22Rv1 (cell line): Measurements from ENCODE around the gene SLC35F5.
A peak's percentile ranks its signal among the peaks of the same experiment; 100 is the strongest.

Experiments
- H3K27ac ChIP-seq: fragments of 450-650 bp; 2 replicates; pipeline ENCODE4 v1.5.1; 2017
- ZFX ChIP-seq: fragments of 450-650 bp; IDR thresholded peaks from 2 replicates; pipeline ENCODE4 v1.6.1; 2017; ENCODE audit warnings: antibody characterized with exemption, borderline replicate concordance
- TF ChIP-seq, protein P1 (sequence below): fragments of 450-650 bp; IDR thresholded peaks from 2 replicates; pipeline ENCODE4 v1.5.1; 2017; ENCODE audit warnings: mild to moderate bottlenecking

Gene SLC35F5

DNA sequence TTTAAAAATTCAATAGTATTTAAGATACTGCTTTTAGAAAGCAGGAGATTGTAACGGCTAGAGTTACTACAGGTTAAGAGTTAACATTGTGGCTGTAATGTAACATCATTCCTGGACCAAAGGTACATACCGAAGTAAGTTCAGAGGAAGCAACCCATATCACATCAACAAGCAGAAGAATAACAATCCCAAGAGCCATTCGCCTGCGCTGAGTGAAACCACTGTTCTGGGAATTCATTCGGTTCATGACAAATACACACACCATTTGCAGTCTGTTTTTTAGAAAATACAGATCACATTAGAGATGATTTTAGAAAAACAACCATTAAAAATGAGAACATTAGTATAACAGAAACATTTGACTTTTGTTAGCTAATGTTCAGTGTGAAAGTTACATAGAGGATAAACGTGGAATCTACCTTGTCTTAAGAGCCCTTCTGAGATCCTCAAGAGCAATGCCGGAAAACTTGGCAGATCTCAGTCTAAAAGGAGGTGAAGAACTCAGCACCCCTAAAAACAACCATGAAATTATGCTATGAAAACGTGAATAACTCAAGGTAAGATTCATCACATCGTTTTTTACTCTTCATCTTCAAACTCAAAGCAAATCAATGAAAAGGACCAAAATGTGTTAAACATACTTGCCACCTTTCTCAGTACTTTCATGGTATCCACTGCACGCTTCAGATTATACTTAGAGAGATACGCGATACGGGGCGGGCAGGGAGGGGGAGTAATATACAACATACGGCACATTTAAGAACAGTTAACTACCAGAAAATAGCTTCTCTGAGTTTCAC, 1.2 kb downstream of the SLC35F5 start:
- peak overlapping the region; percentile 93 for H3K27ac ChIP-seq
- no peak for TF ChIP-seq ZFX
- TF ChIP-seq, protein P1, sequence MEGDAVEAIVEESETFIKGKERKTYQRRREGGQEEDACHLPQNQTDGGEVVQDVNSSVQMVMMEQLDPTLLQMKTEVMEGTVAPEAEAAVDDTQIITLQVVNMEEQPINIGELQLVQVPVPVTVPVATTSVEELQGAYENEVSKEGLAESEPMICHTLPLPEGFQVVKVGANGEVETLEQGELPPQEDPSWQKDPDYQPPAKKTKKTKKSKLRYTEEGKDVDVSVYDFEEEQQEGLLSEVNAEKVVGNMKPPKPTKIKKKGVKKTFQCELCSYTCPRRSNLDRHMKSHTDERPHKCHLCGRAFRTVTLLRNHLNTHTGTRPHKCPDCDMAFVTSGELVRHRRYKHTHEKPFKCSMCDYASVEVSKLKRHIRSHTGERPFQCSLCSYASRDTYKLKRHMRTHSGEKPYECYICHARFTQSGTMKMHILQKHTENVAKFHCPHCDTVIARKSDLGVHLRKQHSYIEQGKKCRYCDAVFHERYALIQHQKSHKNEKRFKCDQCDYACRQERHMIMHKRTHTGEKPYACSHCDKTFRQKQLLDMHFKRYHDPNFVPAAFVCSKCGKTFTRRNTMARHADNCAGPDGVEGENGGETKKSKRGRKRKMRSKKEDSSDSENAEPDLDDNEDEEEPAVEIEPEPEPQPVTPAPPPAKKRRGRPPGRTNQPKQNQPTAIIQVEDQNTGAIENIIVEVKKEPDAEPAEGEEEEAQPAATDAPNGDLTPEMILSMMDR: no peak

DNA sequence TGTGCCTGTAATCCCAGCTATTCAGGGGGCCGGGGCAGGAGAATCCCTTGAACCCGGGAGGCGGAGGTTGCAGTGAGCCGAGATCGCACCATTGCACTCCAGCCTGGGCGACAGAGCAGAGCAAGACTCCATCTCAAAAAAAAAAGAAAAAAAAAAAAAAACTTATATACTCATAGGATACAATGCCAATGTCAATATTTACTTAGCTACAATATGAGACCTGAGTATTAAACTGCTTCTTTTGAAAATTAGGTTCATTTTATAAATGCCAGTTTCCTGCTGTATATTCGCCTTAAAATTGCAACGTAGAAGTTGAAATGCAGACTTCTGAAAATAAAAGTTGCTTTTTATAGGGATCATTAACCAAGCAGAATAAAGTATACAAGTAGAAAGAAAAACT, 2.3 kb downstream of the SLC35F5 start:
- no peak overlapping the region for H3K27ac ChIP-seq
- TF ChIP-seq, protein P1: no peak

DNA sequence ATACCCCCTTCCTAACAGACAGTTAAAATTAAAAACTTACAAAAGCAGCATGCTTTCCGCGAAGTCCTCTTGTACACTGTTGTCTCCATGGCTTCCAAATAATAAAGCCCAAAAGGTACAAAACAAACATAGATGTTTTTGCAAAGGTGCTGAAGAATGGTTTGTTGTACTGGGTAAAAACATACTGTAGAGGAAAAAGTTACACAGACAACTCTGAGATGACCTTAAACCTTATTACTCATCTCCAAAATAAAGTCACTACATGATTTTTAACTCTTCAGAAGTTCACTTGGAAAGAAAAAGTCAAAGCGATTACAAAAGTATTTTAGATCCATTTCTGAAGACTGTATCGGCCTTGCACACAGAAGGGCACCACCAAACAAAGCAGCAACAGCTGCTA, 6.1 kb downstream of the SLC35F5 start:
- no peak for TF ChIP-seq ZFX
- TF ChIP-seq, protein P1: no peak
- H3K27ac ChIP-seq: no peak overlapping the region

DNA sequence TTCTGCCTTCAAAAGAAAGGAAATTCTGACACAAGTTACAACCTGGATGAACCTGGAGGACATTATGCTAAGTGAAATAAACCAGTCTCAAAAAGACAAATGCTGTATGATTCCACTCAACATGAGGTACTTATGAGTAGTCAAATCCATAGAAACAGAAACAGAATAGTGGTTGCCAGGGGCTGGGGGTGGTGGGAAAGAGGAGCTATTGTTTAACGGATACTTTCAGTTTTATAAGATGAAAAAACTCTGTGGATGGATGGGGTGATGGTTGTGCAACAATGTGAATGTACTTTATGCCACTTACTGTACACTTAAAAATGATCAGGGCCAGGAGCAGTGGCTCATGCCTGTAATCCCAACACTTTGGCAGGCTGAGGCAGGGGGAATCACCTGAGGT, 15.4 kb downstream of the SLC35F5 start:
- H3K27ac ChIP-seq: no peak overlapping the region
- no peak for TF ChIP-seq ZFX
- TF ChIP-seq, protein P1: no peak

DNA sequence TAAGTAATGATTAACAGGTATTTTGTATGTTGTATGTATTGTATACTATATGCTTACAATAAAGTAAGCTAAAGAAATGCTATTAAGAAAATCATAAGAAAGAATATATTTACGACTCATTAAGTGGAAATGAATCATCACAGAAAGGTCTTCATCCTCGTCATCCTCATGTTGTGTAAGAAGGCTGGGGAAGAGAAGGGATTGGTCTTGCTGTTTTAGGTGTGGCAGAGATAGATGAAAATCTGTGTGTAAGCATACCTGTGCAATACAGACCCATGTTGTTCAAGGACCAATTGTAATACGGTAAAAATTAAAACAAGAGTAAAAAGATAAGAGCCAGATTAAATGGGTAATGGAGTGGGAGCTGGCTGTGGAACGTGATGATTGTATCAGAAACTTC, 16.6 kb downstream of the SLC35F5 start:
- TF ChIP-seq, protein P1: no peak
- TF ChIP-seq ZFX: no peak
- H3K27ac ChIP-seq: no peak overlapping the region

DNA sequence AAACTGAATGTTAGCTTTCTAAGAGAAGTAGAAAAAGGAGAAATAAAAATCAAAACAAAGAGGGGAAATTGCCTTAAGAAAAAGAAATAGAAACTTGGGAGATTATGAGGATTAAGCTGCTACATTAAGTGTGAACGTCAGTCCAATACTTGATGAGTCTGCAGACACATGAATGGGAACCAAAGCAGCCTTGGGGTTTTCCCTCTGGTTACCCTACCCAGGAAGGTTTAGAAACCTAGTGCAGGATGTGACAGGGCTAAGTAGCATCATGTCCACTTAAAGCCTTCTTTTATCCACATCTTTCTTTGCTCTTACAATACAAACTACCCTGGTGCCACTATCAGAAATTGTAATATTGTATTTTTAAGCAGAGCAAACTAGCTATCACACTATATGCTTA, 22.3 kb downstream of the SLC35F5 start:
- no peak overlapping the region for H3K27ac ChIP-seq
- TF ChIP-seq, protein P1: no peak
- no peak for TF ChIP-seq ZFX

DNA sequence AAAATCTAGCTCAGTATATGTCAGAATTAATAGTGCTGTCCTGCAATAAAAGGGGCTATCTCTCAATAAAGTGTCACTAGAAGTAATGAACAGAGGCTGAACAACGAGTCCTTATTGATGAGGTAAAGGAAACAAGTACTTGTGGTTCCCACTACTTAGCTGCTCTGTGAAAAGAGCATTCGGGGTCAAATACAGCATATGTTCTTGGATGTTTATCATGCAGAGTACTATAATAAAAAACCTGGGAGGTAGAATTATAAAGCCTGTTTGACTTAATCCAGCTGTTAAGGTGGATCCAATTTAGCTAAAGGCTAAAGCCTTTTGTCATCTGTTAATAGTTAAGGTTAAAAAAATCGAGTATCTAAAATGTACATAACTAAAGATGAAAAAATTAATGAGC, 32.4 kb downstream of the SLC35F5 start:
- TF ChIP-seq, protein P1: no peak
- TF ChIP-seq ZFX: no peak
- no peak overlapping the region for H3K27ac ChIP-seq
